ENCODE measurements around the gene ARID1B. TPM values are rescaled to one million over a fixed set of nuclear protein-coding genes. Genes with fewer than 3 reads are reported as not detected.

The ARID1B gene
- total and polyA plus RNA-seq, 2 of the 13 experiments (the other 11 are each of a cell fraction or from before 2014, with no cell fraction given): 20.1 to 32.6 TPM

DNA sequence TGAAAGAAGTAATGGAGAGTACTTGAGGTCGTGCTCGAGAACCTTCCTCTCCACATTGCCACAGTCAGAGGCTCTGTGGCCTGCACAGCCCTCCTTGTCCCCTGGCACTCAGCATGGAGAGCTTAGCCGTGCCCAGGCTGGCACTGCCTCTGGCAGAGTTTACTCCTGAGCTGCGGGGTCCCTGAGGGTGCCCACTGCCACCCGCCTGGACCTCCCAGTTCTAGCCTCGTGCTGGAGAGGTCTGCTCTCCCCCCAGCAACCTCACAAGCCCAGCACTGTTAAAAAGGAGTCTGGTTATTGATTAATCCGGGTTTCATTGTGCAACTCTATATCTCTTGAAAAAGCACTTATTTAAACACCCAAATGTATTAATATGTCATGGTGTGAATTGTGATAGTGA lies 319.3 kb downstream of the ARID1B start (continued):
- TF ChIP-seq ZBTB7B (CRISPR knock-in tag; IDR thresholded peaks at IDR 0.05): peak; percentile 81
- TF ChIP-seq MEF2D (CRISPR knock-in tag; IDR thresholded peaks at IDR 0.05): no peak
- no peak for TF ChIP-seq ZFP36 (IDR thresholded peaks at IDR 0.05; ENCODE audit: borderline replicate concordance, low read depth, low read length, partially characterized antibody)
- no peak for TF ChIP-seq ZNF652 (CRISPR knock-in tag; IDR thresholded peaks at IDR 0.05; ENCODE audit: borderline replicate concordance, low read depth)
- TF ChIP-seq, protein P1, sequence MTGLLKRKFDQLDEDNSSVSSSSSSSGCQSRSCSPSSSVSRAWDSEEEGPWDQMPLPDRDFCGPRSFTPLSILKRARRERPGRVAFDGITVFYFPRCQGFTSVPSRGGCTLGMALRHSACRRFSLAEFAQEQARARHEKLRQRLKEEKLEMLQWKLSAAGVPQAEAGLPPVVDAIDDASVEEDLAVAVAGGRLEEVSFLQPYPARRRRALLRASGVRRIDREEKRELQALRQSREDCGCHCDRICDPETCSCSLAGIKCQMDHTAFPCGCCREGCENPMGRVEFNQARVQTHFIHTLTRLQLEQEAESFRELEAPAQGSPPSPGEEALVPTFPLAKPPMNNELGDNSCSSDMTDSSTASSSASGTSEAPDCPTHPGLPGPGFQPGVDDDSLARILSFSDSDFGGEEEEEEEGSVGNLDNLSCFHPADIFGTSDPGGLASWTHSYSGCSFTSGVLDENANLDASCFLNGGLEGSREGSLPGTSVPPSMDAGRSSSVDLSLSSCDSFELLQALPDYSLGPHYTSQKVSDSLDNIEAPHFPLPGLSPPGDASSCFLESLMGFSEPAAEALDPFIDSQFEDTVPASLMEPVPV (CRISPR knock-in tag; IDR thresholded peaks at IDR 0.05): peak; percentile 68; the same call in 1 of the 2 replicates
- TF ChIP-seq ZNF598 (CRISPR knock-in tag; IDR thresholded peaks at IDR 0.05; ENCODE audit: borderline replicate concordance): no peak
- TF ChIP-seq GATAD2A (CRISPR knock-in tag; IDR thresholded peaks at IDR 0.05): peak; percentile 72
- TF ChIP-seq, protein P2, sequence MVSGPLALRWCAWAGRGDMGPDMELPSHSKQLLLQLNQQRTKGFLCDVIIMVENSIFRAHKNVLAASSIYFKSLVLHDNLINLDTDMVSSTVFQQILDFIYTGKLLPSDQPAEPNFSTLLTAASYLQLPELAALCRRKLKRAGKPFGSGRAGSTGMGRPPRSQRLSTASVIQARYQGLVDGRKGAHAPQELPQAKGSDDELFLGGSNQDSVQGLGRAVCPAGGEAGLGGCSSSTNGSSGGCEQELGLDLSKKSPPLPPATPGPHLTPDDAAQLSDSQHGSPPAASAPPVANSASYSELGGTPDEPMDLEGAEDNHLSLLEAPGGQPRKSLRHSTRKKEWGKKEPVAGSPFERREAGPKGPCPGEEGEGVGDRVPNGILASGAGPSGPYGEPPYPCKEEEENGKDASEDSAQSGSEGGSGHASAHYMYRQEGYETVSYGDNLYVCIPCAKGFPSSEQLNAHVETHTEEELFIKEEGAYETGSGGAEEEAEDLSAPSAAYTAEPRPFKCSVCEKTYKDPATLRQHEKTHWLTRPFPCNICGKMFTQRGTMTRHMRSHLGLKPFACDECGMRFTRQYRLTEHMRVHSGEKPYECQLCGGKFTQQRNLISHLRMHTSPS (CRISPR knock-in tag; IDR thresholded peaks at IDR 0.05; ENCODE audit: low read depth): peak; percentile 78
- TF ChIP-seq MTA1 (CRISPR knock-in tag; IDR thresholded peaks at IDR 0.05; ENCODE audit: borderline replicate concordance): peak; percentile 45; the same call in 1 of the 2 replicates
- TF ChIP-seq, protein P3, sequence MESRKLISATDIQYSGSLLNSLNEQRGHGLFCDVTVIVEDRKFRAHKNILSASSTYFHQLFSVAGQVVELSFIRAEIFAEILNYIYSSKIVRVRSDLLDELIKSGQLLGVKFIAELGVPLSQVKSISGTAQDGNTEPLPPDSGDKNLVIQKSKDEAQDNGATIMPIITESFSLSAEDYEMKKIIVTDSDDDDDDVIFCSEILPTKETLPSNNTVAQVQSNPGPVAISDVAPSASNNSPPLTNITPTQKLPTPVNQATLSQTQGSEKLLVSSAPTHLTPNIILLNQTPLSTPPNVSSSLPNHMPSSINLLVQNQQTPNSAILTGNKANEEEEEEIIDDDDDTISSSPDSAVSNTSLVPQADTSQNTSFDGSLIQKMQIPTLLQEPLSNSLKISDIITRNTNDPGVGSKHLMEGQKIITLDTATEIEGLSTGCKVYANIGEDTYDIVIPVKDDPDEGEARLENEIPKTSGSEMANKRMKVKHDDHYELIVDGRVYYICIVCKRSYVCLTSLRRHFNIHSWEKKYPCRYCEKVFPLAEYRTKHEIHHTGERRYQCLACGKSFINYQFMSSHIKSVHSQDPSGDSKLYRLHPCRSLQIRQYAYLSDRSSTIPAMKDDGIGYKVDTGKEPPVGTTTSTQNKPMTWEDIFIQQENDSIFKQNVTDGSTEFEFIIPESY (CRISPR knock-in tag; IDR thresholded peaks at IDR 0.05): no peak
- TF ChIP-seq HOXD1 (CRISPR knock-in tag; IDR thresholded peaks at IDR 0.05): peak; percentile 44; the same call in 1 of the 2 replicates
- peak; percentile 35; the same call in 1 of the 2 replicates for TF ChIP-seq NCOR1 (IDR thresholded peaks at IDR 0.05; ENCODE audit: borderline replicate concordance, low read length)
- TF ChIP-seq MEIS1 (CRISPR knock-in tag; IDR thresholded peaks at IDR 0.05; ENCODE audit: borderline replicate concordance): no peak
- TF ChIP-seq ZBTB3 (CRISPR knock-in tag; IDR thresholded peaks at IDR 0.05; ENCODE audit: borderline replicate concordance, low read depth): 0 out of 2 replicates have a peak, but pooled peaks have one; percentile 18
